ENCODE data around the gene GNG7. TPM values are rescaled to one million over a fixed set of nuclear protein-coding genes. Genes with fewer than 3 reads are reported as not detected.
"Not testable (repeated sequence)": the region's sequence is repeated elsewhere in the genome, so short reads cannot be mapped to it uniquely, and the experiment has no call there.

GNG7 gene
- total RNA-seq, 1 experiment from 2014 or later, result 0.87 TPM

- no peak overlapping the region for H3K27ac Mint-ChIP-seq (ENCODE audit: unreplicated experiment)
- CTCF ChIA-PET, result interaction anchor here (1.1 to 1.4 kb wide), 2 partner anchors 33 to 48 kb away, joined by 3 to 6 read pairs; no protein-coding TSS in a partner anchor
- DNase-seq, result no peak
- no peaks in the 10 kb centered on the region for H3K27me3 Mint-ChIP-seq (ENCODE audit: unreplicated experiment)
- BruUV-seq (replicated peaks), result no TSS peak
- H3K36me3 Mint-ChIP-seq (ENCODE audit: insufficient read depth, unreplicated experiment), result peaks cover 12% of the 10 kb centered on the region
- peaks cover 26% of the 10 kb centered on the region for H3K4me1 Mint-ChIP-seq (ENCODE audit: low read depth, unreplicated experiment)
- H3K9me3 Mint-ChIP-seq (ENCODE audit: low read depth, unreplicated experiment), result no peaks in the 10 kb centered on the region
- peak overlapping the region; percentile 54 for H3K4me3 Mint-ChIP-seq (ENCODE audit: low read depth, unreplicated experiment)
- TF ChIP-seq CTCF (IDR thresholded peaks at IDR 0.05; ENCODE audit: unreplicated experiment), result no peak
- intact Hi-C loops (cut with micrococcal nuclease; ENCODE audit: unreplicated experiment), result no loop called here
These were observed 206.7 kb downstream of the GNG7 start for GRCh38 chr19:2495651-2496316.

- peaks cover 28% of the 10 kb centered on the region for H3K4me1 Mint-ChIP-seq (ENCODE audit: low read depth, unreplicated experiment)
- intact Hi-C loops (cut with micrococcal nuclease; ENCODE audit: unreplicated experiment), result no loop called here
- DNase-seq, result peak; percentile 68
- H3K36me3 Mint-ChIP-seq (ENCODE audit: insufficient read depth, unreplicated experiment), result peaks cover 10% of the 10 kb centered on the region
- H3K27me3 Mint-ChIP-seq (ENCODE audit: unreplicated experiment), result no peaks in the 10 kb centered on the region
- H3K4me3 Mint-ChIP-seq (ENCODE audit: low read depth, unreplicated experiment), result peak overlapping the region; percentile 54
- H3K27ac Mint-ChIP-seq (ENCODE audit: unreplicated experiment), result no peak overlapping the region
- no TSS peak for BruUV-seq (replicated peaks)
- no peak for TF ChIP-seq CTCF (IDR thresholded peaks at IDR 0.05; ENCODE audit: unreplicated experiment)
- no peaks in the 10 kb centered on the region for H3K9me3 Mint-ChIP-seq (ENCODE audit: low read depth, unreplicated experiment)
- CTCF ChIA-PET, result interaction anchor here (1.1 to 1.4 kb wide), 2 partner anchors 34 to 49 kb away, joined by 3 to 6 read pairs; no protein-coding TSS in a partner anchor
These were observed 207.3 kb downstream of the GNG7 start for GRCh38 chr19:2495130-2495641.

- Mint-ChIP-seq H3K36me3 (ENCODE audit: insufficient read depth, unreplicated experiment) (peaks cover 10% of the 10 kb centered on the region), H3K9me3 (ENCODE audit: low read depth, unreplicated experiment) (no peaks in the 10 kb centered on the region), H3K4me1 (ENCODE audit: low read depth, unreplicated experiment) (peaks cover 28% of the 10 kb centered on the region), H3K27me3 (ENCODE audit: unreplicated experiment) (no peaks in the 10 kb centered on the region), H3K4me3 (ENCODE audit: low read depth, unreplicated experiment) (peak overlapping the region; percentile 54), H3K27ac (ENCODE audit: unreplicated experiment) (no peak overlapping the region)
- no peak for TF ChIP-seq CTCF (IDR thresholded peaks at IDR 0.05; ENCODE audit: unreplicated experiment)
- CTCF ChIA-PET, result interaction anchor here (1.1 to 1.4 kb wide), 2 partner anchors 35 to 49 kb away, joined by 3 to 6 read pairs; no protein-coding TSS in a partner anchor
- DNase-seq, result peak; percentile 33
- intact Hi-C loops (cut with micrococcal nuclease; ENCODE audit: unreplicated experiment), result no loop called here
- BruUV-seq (replicated peaks), result no TSS peak
These were observed 207.9 kb downstream of the GNG7 start for GRCh38 chr19:2494447-2495129.

DNA sequence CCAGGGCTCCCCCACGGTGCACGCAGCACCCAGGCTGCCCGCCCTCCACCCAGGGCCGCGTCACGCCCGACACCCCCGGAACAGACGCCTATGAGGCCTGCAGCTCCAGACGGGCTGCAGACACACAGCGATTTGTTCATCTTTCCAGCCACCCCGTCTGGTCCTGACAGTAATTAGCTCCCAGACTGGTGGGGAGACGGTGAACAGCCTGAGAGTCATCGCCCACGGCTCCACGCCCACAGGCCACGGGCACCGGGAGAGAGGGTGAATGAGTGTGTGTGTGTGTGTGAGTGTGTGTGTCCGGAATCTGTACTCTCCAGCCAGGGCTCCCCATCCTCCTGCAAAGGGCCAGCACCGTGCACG lies 208.4 kb downstream of the GNG7 start:
- Mint-ChIP-seq H3K9me3 (ENCODE audit: low read depth, unreplicated experiment) (no peaks in the 10 kb centered on the region), H3K4me1 (ENCODE audit: low read depth, unreplicated experiment) (peaks cover 24% of the 10 kb centered on the region), H3K27ac (ENCODE audit: unreplicated experiment) (no peak overlapping the region), H3K36me3 (ENCODE audit: insufficient read depth, unreplicated experiment) (peaks cover 10% of the 10 kb centered on the region), H3K4me3 (ENCODE audit: low read depth, unreplicated experiment) (peak overlapping the region; percentile 54), H3K27me3 (ENCODE audit: unreplicated experiment) (no peaks in the 10 kb centered on the region)
- no peak for TF ChIP-seq CTCF (IDR thresholded peaks at IDR 0.05; ENCODE audit: unreplicated experiment)
- no peak for DNase-seq
- intact Hi-C loops (cut with micrococcal nuclease; ENCODE audit: unreplicated experiment), result no loop called here
- CTCF ChIA-PET, result no interaction called here
- no TSS peak for BruUV-seq (replicated peaks)

GRCh38 chr19:2493448-2493847 lies 209.0 kb downstream of the GNG7 start:
- DNase-seq; CTCF ChIA-PET; H3K27ac Mint-ChIP-seq (ENCODE audit: unreplicated experiment); H3K27me3 Mint-ChIP-seq (ENCODE audit: unreplicated experiment); H3K4me3 Mint-ChIP-seq (ENCODE audit: low read depth, unreplicated experiment); BruUV-seq (replicated peaks); H3K9me3 Mint-ChIP-seq (ENCODE audit: low read depth, unreplicated experiment); intact Hi-C loops (cut with micrococcal nuclease; ENCODE audit: unreplicated experiment): not testable (repeated sequence)
- Mint-ChIP-seq H3K36me3 (ENCODE audit: insufficient read depth, unreplicated experiment) (peaks cover 10% of the 10 kb centered on the region), H3K4me1 (ENCODE audit: low read depth, unreplicated experiment) (peaks cover 21% of the 10 kb centered on the region)

All from Calu3 (cell line).